Measurements from ENCODE around the gene NDST3. TPM values are rescaled to one million over a fixed set of nuclear protein-coding genes. Genes with fewer than 3 reads are reported as not detected.
"Not testable (repeated sequence)": the region's sequence is repeated elsewhere in the genome, so short reads cannot be mapped to it uniquely, and the experiment has no call there.

NDST3 gene
- total RNA-seq, 1 donor from 2014 or later = not detected

DNA sequence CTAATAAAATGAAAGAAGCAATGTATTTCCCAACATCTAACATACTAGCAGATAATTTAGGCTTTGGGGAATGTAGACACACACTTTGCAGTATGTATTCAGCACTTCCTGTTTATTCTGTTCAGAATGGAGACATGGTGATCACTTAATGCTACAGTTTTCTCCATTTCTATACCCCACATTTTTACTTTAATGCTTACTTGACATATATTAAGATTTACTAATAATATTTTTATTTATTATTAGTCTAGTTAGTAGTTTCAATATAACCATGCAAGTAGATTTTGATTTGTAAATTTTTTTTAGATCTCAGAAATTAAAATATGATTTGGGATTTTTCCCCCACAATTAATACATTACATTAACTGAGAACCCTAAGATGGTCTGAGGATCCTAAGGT, 220.1 kb downstream of the NDST3 start:
- intact Hi-C loops (cut with DNase I) = no loop called here
- no peak for ATAC-seq (ENCODE audit: poor library complexity)
- no peak for DNase-seq

- no peak for ATAC-seq (ENCODE audit: poor library complexity)
- no peak for DNase-seq
- intact Hi-C loops (cut with DNase I) = no loop called here
Observed at GRCh38 chr4:118259111-118259510, 224.8 kb downstream of the NDST3 start.

DNA sequence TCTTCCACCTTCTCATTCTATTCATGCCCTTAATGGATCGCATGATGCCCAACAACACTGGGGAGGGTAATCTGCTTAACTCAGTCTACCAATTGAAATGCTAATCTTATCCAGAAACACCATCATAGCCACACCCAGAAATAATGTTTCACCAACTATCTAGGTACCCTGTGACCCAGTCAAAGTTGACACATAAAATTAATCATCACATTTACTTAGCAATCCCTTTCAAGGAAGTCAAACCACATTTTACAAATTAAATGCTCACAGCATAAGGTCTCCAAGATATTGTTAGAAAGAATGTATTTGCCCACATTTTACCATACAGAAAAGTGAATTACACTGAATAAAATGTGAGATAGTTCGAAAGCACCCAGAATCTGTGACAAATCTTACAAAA, 226.0 kb downstream of the NDST3 start:
- DNase-seq = no peak
- intact Hi-C loops (cut with DNase I) = no loop called here
- ATAC-seq (ENCODE audit: poor library complexity) = no peak

GRCh38 chr4:118264096-118264495, 229.8 kb downstream of the NDST3 start:
- intact Hi-C loops (cut with DNase I) = no loop called here
- ATAC-seq (ENCODE audit: poor library complexity) = no peak
- DNase-seq = no peak

DNA sequence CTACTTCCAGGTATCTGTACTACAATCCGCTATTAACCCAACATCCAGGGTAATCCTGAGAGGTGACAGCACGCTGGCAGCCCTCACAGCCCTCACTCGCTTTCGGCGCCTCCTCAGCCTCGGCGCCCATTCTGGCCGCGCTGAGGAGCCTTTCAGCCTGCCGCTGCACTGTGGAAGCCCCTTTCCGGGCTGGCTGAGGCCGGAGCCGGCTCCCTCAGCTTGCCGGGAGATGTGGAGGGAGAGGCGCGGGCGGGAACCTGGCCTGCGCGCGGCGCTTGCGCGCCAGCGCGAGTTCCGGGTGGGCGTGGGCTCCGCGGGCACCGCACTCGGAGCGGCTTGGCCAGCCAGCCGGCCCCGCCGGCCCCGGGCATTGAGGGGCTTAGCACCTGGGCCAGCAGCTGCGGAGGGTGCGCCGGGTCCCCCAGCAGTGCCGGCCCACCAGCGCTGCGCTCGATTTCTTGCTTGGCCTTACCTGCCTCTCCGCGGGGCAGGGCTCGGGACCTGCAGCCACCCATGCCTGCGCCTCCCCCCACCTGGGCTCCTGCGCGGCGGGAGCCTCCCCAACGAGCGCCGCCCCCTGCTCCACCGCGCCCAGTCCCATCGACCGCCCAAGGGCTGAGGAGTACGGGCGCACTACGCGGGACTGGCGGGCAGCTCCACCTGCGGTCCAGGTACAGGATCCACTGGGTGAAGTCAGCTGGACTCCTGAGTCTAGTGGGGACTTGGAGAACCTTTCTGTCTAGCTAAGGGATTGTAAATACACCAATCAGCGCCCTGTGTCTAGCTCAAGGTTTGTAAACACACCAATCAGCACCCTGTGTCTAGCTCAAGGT, 231.2 kb downstream of the NDST3 start:
- peak; percentile 39 for DNase-seq
- intact Hi-C loops (cut with DNase I) = no loop called here
- peak; percentile 56 for ATAC-seq (ENCODE audit: poor library complexity)

GRCh38 chr4:118266145-118266496, 231.8 kb downstream of the NDST3 start:
- ATAC-seq (ENCODE audit: poor library complexity); intact Hi-C loops (cut with DNase I); DNase-seq: not testable (repeated sequence)

DNA sequence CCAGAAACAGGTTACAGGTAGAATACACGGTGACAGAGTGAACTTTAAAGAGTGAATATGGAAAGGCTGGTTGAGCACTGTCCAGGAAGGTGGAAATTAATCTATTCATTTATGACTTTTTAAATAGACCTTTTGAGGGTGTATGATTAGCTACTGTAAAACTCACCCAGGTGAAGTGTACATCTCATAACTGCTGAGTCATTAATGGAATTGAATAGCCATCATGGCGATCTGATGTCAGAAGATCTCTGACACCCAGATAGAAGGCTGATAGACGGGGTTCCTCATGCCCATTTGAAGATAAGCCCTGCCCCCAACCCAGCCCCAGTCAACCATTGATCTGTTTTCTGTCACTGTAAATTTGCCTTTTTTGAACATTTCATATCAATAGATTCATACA, 234.5 kb downstream of the NDST3 start:
- DNase-seq (no peak), ATAC-seq (ENCODE audit: poor library complexity) (no peak)
- intact Hi-C loops (cut with DNase I) = no loop called here

DNA sequence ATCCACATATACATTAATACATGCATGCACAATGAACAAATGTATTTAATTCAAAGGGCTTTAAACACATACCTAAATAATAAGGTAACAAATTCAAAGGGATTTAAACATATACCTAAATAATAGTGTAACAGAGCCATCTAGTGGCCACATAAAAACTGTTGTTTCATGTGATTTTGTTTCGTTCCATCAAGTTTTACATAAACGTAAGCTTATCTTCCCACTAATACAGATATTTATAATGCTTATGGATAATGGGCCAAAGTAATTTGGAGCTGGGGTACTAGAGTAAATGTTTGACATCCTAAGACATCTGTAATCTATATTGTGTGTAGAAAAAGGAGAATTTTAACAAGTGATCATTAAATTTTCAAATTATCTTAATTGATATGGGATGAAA, 236.2 kb downstream of the NDST3 start:
- ATAC-seq (ENCODE audit: poor library complexity) (no peak), DNase-seq (no peak)
- intact Hi-C loops (cut with DNase I) = no loop called here

DNA sequence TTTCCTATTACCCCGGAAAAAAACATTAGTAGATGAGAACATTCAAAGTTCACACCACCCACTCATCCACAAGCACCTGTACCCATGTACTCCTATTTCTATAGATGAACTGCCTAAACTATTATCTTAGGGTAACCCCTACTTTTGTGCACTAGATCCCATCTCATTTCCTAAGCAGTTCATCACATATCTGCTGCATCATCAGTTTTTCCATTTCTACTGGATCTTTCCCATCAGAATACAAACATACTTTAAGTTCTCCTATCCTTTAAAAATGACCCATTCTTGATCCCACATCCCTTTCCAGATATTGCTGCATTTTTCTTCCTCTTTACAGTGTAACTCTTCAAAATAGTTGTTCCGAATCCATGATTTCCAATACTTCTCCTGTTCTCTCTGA, 237.5 kb downstream of the NDST3 start:
- ATAC-seq (ENCODE audit: poor library complexity) = no peak
- intact Hi-C loops (cut with DNase I) = no loop called here
- no peak for DNase-seq

DNA sequence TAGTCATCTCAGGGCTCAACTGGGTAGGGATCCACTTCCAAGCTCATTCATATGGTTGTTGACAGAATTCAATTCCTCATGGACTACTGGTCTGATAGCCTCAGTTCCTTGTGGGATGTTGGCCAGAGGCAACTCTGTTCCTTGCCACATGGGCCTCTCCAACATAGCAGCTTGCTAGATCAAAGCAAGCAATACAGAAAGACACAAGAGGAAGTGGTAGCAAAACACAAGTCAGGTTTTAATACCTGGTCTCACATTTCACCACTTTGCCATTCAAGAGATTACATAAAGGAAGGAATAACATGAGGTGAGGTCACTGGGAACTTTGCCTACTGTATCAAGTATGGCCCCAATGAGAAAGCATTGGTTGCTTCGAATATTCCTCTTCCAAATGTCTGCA, 239.4 kb downstream of the NDST3 start:
- DNase-seq (no peak), ATAC-seq (ENCODE audit: poor library complexity) (no peak)
- intact Hi-C loops (cut with DNase I) = no loop called here

DNA sequence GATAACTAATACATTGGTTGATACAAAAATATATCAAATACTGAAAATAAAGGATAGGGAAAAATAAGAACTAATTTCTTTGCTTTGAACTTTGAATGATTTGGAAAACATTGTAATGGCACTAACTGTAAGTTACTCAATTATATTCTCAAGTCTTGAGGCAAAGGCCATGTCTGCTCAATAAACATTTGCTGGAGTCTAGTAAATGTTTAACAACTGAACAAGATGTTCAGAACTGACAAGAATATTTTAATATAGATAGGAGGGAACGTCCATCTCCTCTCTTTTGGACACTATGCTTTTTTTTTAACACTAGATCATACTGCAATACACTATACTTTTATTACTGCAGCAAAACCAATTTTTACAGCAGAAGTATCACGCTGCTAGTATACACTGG, 242.3 kb downstream of the NDST3 start:
- intact Hi-C loops (cut with DNase I) = no loop called here
- ATAC-seq (ENCODE audit: poor library complexity) = no peak
- no peak for DNase-seq

GRCh38 chr4:118277243-118277642, 243.0 kb downstream of the NDST3 start:
- DNase-seq = no peak
- intact Hi-C loops (cut with DNase I) = no loop called here

DNA sequence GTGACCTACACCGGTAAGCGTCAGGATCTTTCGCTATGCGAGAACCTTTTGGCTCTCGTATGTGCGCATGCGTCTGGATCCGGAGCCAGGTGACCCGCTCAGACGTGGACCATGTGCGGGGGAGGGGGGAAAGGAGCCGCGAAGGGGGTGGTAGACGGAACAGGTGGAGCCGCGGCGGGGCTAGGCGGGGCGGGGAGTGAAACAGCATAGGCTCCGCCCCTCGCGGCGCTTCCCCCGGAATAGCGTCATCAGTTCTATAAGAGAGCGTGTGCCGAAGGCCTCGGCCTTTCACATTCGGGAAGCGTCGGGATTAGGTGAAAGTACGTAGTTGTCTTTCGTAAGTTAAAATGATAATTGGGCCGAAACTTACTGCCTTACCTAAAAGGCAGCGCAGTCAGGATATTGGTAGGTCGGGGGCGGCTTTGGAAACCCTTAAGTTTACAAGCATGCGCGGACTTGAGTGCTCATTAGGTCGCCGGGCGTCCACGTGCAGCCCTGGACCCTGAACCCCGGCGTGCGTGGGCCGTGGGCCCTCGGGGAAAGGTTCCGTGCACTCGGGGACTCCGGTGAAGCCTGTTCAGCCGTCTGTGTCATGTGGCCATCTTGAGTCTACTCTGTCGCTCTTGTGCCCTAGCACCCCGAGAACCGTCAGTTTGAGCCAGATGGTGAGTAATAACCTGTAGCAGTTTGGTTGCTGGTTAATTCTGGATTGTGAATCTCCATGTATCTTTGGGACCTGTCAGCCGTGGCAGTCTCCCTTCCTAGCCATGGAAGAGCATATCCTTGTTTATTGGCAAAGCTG, 244.4 kb downstream of the NDST3 start:
- intact Hi-C loops (cut with DNase I) = no loop called here
- DNase-seq (peak; percentile 96), ATAC-seq (ENCODE audit: poor library complexity) (peak; percentile 99)

More at GRCh38 chr4:118277243-118277642, 243.0 kb downstream of the NDST3 start:
- no peak for ATAC-seq (ENCODE audit: poor library complexity)

DNA sequence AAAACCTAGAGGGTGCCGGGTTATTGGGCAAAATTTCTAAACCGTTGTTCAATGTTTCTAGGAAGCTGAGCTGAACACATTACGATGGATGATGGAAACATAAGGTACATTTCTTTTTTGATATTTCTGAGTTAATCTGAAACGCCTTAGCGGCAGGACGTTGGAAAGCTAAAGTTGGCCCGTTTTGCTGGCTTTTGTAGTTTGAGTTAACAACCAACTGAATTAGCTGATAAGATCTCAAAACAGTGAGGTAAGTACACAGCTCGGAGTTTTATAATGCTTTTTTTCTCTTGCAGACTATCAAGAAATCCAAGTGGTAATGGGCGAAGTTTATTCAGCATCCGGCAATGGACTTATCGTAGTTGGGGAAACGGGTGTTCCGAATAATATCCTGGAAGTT, 245.0 kb downstream of the NDST3 start:
- DNase-seq (no peak), ATAC-seq (ENCODE audit: poor library complexity) (no peak)
- intact Hi-C loops (cut with DNase I) = no loop called here

- ATAC-seq (ENCODE audit: poor library complexity) (no peak), DNase-seq (no peak)
- intact Hi-C loops (cut with DNase I) = no loop called here
Observed at GRCh38 chr4:118279920-118280432, 245.7 kb downstream of the NDST3 start.

DNA sequence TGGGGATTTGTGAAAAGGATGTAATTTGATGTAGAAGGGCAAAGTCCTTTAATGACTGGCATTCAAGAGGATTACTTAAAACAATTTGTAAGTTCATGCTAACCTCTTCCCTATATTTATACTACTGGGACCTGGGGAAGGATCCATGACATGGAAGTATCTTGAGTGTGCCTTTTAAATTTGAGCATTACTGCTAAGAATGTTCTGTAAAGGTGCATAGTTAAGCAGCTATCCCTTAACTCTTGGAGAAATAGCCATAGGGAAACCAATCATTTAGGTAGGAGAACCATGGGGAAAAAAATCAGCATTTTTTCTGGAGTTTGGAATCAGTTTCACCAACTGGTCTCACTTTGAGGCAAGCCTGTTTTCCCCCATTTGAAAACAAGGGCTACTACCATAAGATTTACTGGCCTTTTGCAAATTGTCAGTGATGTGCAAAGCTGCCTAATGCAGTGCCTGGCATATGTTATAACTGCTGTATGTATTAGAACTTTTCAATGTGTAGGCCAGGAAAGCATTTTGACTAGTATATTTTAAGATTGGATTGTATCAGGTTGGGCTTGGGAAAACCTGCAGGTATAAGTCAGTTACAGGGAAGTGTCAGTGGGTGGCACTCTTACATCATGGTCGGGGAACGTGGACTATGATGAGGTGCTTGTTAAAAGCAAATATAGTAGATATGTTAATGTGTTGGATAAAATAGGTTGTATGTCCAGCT, 246.4 kb downstream of the NDST3 start:
- ATAC-seq (ENCODE audit: poor library complexity) (peak; percentile 42), DNase-seq (no peak)
- intact Hi-C loops (cut with DNase I) = no loop called here

- intact Hi-C loops (cut with DNase I) = no loop called here
- DNase-seq (no peak), ATAC-seq (ENCODE audit: poor library complexity) (no peak)
Observed at GRCh38 chr4:118281611-118282442, 247.5 kb downstream of the NDST3 start.

GRCh38 chr4:118282692-118283091, 248.4 kb downstream of the NDST3 start:
- ATAC-seq (ENCODE audit: poor library complexity) (no peak), DNase-seq (no peak)
- intact Hi-C loops (cut with DNase I) = no loop called here
